LNCAP (cell line): ENCODE results near the gene CLPX.

Experiments used
- CTCF ChIP-seq: fragments of 450-650 bp; IDR thresholded peaks from 2 replicates; pipeline ENCODE4 v1.5.1; 2017; ENCODE audit warnings: mild to moderate bottlenecking

CLPX gene

GRCh38 chr15:65101411-65101890 is 83.7 kb downstream of the CLPX start:
- peak; percentile 89 for TF ChIP-seq CTCF

- TF ChIP-seq CTCF, result no peak
Measured at GRCh38 chr15:65100442-65100841, 84.7 kb downstream of the CLPX start.

GRCh38 chr15:65099336-65099735 is 85.8 kb downstream of the CLPX start:
- TF ChIP-seq CTCF, result no peak
